Small intestine (tissue), 7 donors: Measurements from ENCODE around the gene HYAL3. TPM values are rescaled to one million over a fixed set of nuclear protein-coding genes. Genes with fewer than 3 reads are reported as not detected.

Source experiments
- DNase-seq, 2 donors: peaks; one replicate each; pipeline versions ENCODE4 v3.0.0 to v3.0.0-alpha.2; 2013
- FAIRE-seq: peaks from 2 replicates; lab custom pipeline; 2012; peaks lifted over from hg19 to GRCh38; lab: Jason Lieb, UNC
- H3K27ac ChIP-seq, 3 donors: one replicate each; pipeline ENCODE4 v1.5.1; 2013; ENCODE audit warnings: low read length in 2 of 3, mild to moderate bottlenecking in 2 of 3, control low read depth in 1 of 3, inconsistent platforms in 1 of 3, low read depth in 1 of 3, moderate library complexity in 1 of 3
- H3K27me3 ChIP-seq, 3 donors: one replicate each; pipeline ENCODE4 v1.6.1; 2013; ENCODE audit warnings: low read length in 3 of 3, inconsistent platforms in 1 of 3; ENCODE audit not compliant: control insufficient read depth in 3 of 3, insufficient read depth in 3 of 3
- H3K36me3 ChIP-seq, 3 donors: one replicate each; pipeline ENCODE4 v1.6.1; 2013; ENCODE audit warnings: low read length in 3 of 3, inconsistent platforms in 1 of 3, low read depth in 1 of 3, mild to moderate bottlenecking in 1 of 3, moderate library complexity in 1 of 3; ENCODE audit not compliant: control insufficient read depth in 3 of 3, insufficient read depth in 2 of 3
- H3K4me1 ChIP-seq, 3 donors: one replicate each; pipeline ENCODE4 v1.6.1; 2013; ENCODE audit warnings: low read length in 2 of 3, inconsistent platforms in 1 of 3, low read depth in 1 of 3, mild to moderate bottlenecking in 1 of 3, moderate library complexity in 1 of 3; ENCODE audit not compliant: control insufficient read depth in 3 of 3, insufficient read depth in 2 of 3
- H3K4me3 ChIP-seq, 3 donors: one replicate each; pipeline ENCODE4 v1.5.1; 2013; ENCODE audit warnings: low read length in 3 of 3, control low read depth in 1 of 3, inconsistent platforms in 1 of 3, low read depth in 1 of 3, mild to moderate bottlenecking in 1 of 3, moderate library complexity in 1 of 3
- H3K9me3 ChIP-seq, 2 donors: one replicate each; pipeline ENCODE4 v1.6.1; 2013; ENCODE audit warnings: low read depth in 1 of 2, low read length in 1 of 2; ENCODE audit not compliant: control insufficient read depth in 2 of 2, insufficient read depth in 1 of 2
- WGBS, 3 donors: extraction: QIAGEN DNeasy Blood & Tissue Kit; methylation state at CpG; one replicate each; pipeline ENCODE4 v1.1.7; 2013; 5-methylcytosine and 5-hydroxymethylcytosine counted together
- polyA plus RNA-seq, 4 donors: library from polyadenylated mRNA; stranded (reverse) in 3 of 4; unstranded in 1 of 4; fragments of 200-250 nt in 3 of 4; fragments of 120-200 nt in 1 of 4; gene quantifications; one replicate each; pipeline versions ENCODE4 v1.2.1 to v1.2.3, GENCODE V29; 2013
- donor health status: healthy with polysubstance abuse.
- donor health status: control.
- donor health status: control.
- donor health status: Bipolar disorder and iron deficiency.
- donor health status: healthy.

Gene HYAL3
- polyA plus RNA-seq, 4 donors: 1.6 to 4.1 (median 2.5) TPM

GRCh38 chr3:50259432-50260026 lies 39.7 kb downstream of the HYAL3 start:
- no peak for DNase-seq
- peaks cover 4 to 68% (median 10%) of the 10 kb centered on the region in 3 donors for H3K36me3 ChIP-seq
- WGBS, 3 donors: 53 to 59% (median 57%) methylated on average over 18 of the region's 18 CpGs
- peaks cover 0 to 35% (median 4%) of the 10 kb centered on the region in 3 donors for H3K4me1 ChIP-seq
- no peak overlapping the region for H3K4me3 ChIP-seq
- no peak for FAIRE-seq
- peak overlapping the region; percentile 17 to 68 (median 57) for H3K27ac ChIP-seq
- H3K9me3 ChIP-seq: peaks cover 0 to 14% of the 10 kb centered on the region in 2 donors
- no peaks in the 10 kb centered on the region for H3K27me3 ChIP-seq

GRCh38 chr3:50258979-50259378 lies 40.2 kb downstream of the HYAL3 start:
- FAIRE-seq (no peak), DNase-seq (no peak)
- WGBS, 3 donors: 79 to 80% (median 79%) methylated on average over 16 of the region's 16 CpGs
- Histone ChIP-seq H3K4me3 (no peak overlapping the region), H3K27ac (peak overlapping the region in 2 of 3 donors; percentile 57 to 68), H3K36me3 (peaks cover 4 to 74% (median 10%) of the 10 kb centered on the region in 3 donors), H3K9me3 (peaks cover 0 to 14% of the 10 kb centered on the region in 2 donors), H3K4me1 (peaks cover 0 to 29% (median 4%) of the 10 kb centered on the region in 3 donors), H3K27me3 (no peaks in the 10 kb centered on the region)

- DNase-seq (no peak), FAIRE-seq (no peak)
- peaks cover 0 to 26% (median 4%) of the 10 kb centered on the region in 3 donors for H3K4me1 ChIP-seq
- H3K9me3 ChIP-seq: peaks cover 0 to 14% of the 10 kb centered on the region in 2 donors
- no peak overlapping the region for H3K4me3 ChIP-seq
- peaks cover 4 to 81% (median 10%) of the 10 kb centered on the region in 3 donors for H3K36me3 ChIP-seq
- peak overlapping the region in 1 of 3 donors; percentile 52 for H3K27ac ChIP-seq
- WGBS, 3 donors: 81 to 95% (median 86%) methylated on average over 12 to 17 of the region's 17 CpGs
- no peaks in the 10 kb centered on the region for H3K27me3 ChIP-seq
These were observed 41.0 kb downstream of the HYAL3 start for GRCh38 chr3:50258029-50258680.

- Histone ChIP-seq H3K27ac (no peak overlapping the region), H3K4me1 (peaks cover 0 to 26% (median 4%) of the 10 kb centered on the region in 3 donors), H3K9me3 (peaks cover 0 to 14% of the 10 kb centered on the region in 2 donors), H3K4me3 (no peak overlapping the region), H3K27me3 (no peaks in the 10 kb centered on the region), H3K36me3 (peaks cover 8 to 85% (median 10%) of the 10 kb centered on the region in 3 donors)
- DNase-seq (peak in 1 of 2 donors; percentile 61), FAIRE-seq (no peak)
- 90 to 93% (median 90%) methylated on average over 20 of the region's 20 CpGs for WGBS, 3 donors
These were observed 42.0 kb downstream of the HYAL3 start for GRCh38 chr3:50256978-50257890.

- Histone ChIP-seq H3K27ac (peak overlapping the region in 1 of 3 donors; percentile 69), H3K27me3 (no peaks in the 10 kb centered on the region), H3K4me3 (no peak overlapping the region), H3K9me3 (peaks cover 0 to 14% of the 10 kb centered on the region in 2 donors), H3K36me3 (peaks cover 8 to 94% (median 10%) of the 10 kb centered on the region in 3 donors), H3K4me1 (peaks cover 0 to 12% (median 5%) of the 10 kb centered on the region in 3 donors)
- 79 to 88% (median 84%) methylated on average over 9 of the region's 9 CpGs for WGBS, 3 donors
- FAIRE-seq (no peak), DNase-seq (no peak)
These were observed 44.0 kb downstream of the HYAL3 start for GRCh38 chr3:50255251-50255615.

GRCh38 chr3:50254577-50255250 lies 44.5 kb downstream of the HYAL3 start:
- 74 to 87% (median 77%) methylated on average over 8 of the region's 8 CpGs for WGBS, 3 donors
- Histone ChIP-seq H3K36me3 (peaks cover 8 to 98% (median 10%) of the 10 kb centered on the region in 3 donors), H3K27ac (peak overlapping the region in 1 of 3 donors; percentile 75), H3K4me1 (peaks cover 0 to 10% (median 4%) of the 10 kb centered on the region in 3 donors), H3K9me3 (peaks cover 0 to 14% of the 10 kb centered on the region in 2 donors), H3K27me3 (no peaks in the 10 kb centered on the region), H3K4me3 (no peak overlapping the region)
- no peak for DNase-seq
- no peak for FAIRE-seq

GRCh38 chr3:50251220-50251619 lies 48.0 kb downstream of the HYAL3 start:
- Histone ChIP-seq H3K4me3 (no peak overlapping the region), H3K9me3 (no peaks in the 10 kb centered on the region), H3K27ac (peak overlapping the region in 2 of 3 donors; percentile 46 to 61), H3K4me1 (peaks cover 3 to 15% (median 3%) of the 10 kb centered on the region in 3 donors), H3K27me3 (no peaks in the 10 kb centered on the region), H3K36me3 (peaks cover under 1 to 97% (median 4%) of the 10 kb centered on the region in 3 donors)
- DNase-seq: peak in 1 of 2 donors; percentile 92
- WGBS, 3 donors: 23 to 65% (median 38%) methylated on average over 8 of the region's 8 CpGs
- no peak for FAIRE-seq
